Lung microvascular endothelial cell (primary cell): ENCODE results near the gene STAC. TPM values are rescaled to one million over a fixed set of nuclear protein-coding genes. Genes with fewer than 3 reads are reported as not detected.
"Not testable (repeated sequence)": the region's sequence is repeated elsewhere in the genome, so short reads cannot be mapped to it uniquely, and the experiment has no call there.

Source experiments
- DNase-seq, 2 donors: peaks; one replicate each; pipeline versions ENCODE4 v3.0.0 to v3.0.0-alpha.2; 2010; ENCODE audit warnings: low read depth in 2 of 2
- total RNA-seq: library from RNA; depleted of rRNA; stranded (reverse); fragments of >200 nt; gene quantifications from 2 replicates; pipeline ENCODE4 v1.2.1, GENCODE V29; 2014

STAC gene
- total RNA-seq, 1 donor from 2014 or later, result 0.40 TPM

GRCh38 chr3:36514171-36514570 is 133.9 kb downstream of the STAC start:
- DNase-seq, result no peak

DNA sequence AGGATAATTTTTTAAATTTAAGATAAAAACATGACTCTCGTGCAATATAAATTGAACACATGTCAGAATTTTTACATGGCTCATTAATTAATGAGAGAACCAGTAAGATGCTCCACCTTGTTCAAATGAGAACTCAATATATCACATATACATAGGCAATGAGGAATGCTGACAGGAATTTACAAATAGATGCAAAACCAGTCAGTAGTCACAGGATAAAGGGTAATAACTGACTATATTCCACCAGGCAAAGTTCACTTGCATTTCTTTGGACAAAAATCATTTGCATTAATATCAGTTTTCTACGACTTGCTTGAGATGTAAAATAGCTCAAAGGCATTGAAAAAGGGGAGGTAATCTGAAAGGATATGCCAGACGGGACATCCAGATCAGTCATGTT is 139.4 kb downstream of the STAC start:
- DNase-seq, result no peak

GRCh38 chr3:36520241-36521006 is 140.1 kb downstream of the STAC start:
- no peak for DNase-seq

DNA sequence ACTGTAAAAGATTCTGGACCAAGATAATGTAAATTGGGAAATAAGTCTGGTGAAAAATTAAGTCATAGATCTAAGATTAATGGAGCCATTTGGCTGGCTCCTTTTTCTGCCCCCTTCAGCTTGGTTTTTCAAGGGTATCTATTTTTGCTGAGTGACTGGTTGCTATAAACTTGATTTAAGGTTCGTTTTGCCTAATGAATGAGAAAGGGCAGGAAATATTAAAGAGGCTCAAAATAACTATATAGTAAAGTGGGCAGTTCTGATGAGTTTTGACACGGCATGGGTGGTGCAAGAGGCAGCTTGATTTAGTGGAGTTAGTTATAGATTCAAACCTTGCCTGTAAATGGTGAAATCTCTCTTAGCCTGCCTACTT is 140.7 kb downstream of the STAC start:
- no peak for DNase-seq

GRCh38 chr3:36524560-36524959 is 144.3 kb downstream of the STAC start:
- no peak for DNase-seq

DNA sequence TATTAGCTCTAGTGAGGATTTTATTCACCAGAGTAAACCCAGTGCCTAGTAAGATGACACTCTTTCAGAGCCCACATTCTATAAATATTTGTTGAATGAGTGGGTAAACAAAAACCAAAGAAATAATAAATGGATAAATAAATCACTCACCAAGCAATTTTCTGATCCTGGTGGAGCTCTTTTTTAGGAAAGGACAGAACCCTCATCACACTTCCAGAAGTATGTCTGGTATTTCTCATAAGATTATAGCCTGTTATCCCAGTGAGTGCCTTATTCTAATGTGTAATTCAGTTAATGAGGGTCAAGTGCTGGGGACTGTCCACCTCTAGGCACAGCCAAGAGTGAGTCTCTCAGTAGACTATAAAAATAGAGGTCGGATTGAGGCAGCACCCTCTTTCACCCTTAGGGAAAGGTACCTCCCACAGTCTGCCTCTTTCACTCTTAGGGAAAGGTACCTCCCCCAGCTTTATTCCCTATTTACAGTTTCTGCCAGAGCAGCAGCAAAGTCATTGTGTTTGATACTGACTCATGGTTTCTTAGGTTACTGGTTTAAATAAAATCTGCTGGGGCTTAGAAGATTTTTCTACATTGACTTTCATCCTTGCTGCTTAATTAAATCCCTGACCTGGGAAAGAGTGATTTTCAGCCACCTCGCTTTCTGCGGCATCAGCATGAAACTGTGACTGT is 145.0 kb downstream of the STAC start:
- peak in 1 of 2 donors; percentile 14 for DNase-seq

DNA sequence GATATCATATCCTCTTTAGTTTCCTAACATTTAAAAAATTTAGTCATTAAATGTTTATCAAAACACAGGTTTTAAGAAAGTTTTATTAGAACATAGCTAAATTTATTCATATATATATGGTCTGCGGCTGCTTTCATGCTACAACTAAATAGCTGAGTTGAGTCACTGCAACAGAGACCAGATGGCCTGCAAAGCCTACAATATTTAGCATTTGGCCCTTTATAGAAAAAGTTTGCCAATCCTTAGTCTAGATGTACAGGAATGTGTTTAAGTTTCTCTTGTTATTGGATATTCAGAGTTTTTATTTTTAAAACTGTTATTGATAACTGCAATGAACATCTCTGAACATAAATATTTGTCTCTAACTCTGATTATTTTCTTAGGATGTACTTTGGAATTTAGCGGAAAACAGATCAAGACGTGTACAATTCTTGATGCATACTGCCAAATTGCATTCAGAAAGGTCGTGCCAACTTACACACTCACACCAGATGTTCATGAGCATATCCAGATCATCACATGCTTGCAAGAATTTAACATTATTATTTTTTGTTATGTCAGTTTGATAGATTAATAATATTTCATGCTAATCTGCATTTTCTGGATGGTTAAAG is 157.9 kb downstream of the STAC start:
- DNase-seq, result no peak

DNA sequence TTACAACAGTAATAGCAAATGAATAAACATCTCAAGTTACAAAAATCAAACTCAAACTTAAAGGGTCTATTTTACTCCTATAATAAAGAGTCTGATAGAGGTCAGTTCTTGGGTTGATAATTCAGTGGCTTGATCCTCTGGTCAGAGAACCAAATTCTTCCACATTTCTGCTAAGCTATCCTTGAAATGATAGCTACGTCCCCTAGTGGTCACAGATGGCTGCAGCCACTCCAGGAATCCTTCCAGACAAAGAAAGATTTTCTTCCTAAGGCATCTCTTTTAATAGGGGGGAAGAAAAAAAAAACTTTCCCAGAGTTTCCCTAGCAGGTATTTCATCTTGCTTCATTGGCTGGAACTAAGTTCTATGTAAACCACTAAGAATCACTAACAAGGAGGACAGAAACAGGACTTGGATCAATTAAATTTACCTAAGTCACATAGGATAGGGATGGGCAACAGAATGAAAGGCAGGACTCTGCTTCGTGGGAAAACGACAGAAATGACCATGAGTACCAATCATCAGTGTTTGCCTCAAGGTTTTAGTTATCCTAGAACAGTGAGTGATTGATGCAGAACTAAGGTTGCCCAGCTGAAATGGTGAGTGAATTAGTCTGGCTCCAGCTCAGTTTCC is 160.7 kb downstream of the STAC start:
- DNase-seq, result peak; percentile 13 to 41

DNA sequence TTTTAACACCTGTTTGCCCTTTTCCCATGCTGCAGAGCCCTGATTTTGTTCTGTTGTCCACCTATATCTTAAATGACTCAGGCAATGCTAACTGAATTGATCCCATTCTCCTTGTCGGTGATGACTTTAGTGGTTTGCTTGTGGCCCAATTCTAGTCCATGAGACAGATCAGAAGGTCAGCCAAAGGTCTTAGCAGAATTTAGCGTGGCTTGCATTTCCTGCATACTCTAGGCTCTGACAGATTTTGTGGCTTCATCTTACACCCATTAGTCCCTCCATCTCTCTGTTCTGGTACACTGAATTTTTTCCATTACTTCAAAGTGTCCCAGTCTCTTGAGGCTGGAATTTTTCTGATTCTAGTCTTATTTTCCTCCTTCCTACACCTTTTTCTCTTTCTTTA is 161.9 kb downstream of the STAC start:
- DNase-seq, result no peak

DNA sequence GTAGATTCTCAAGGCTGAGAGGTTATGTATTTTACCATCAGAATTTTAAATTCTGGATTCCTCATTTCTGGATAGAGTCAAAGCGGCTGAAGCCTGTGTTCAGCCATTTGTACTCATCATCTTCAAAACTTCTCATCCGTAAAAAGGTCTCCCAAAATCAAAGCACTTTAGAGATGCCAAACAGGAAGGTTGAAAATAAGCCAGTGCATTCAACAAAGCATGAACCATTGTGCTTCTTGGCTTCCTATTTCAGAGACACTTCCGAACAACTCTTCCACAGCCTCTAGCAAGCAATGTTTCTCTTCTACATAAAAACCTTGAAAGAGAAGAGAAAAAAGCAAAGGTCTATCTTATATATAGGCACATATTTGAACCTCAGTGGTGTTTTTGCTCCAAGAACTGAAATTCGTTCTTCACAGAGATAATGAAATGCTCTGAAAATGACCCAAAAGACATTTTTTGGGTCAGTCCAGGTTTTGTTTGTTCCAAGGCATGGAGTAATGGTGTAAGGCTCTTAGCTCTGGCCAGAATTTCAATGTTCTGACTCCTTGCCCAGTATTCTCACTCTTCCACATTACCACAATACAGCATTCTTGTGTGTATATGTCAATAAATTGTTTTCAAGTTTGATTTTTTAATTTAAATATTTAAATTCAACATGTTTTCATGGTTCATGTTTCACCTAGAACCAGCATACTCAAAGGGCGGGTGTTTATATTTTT is 163.1 kb downstream of the STAC start:
- no peak for DNase-seq

GRCh38 chr3:36546226-36546625 is 165.9 kb downstream of the STAC start:
- no peak for DNase-seq

GRCh38 chr3:36548712-36549111 is 168.4 kb downstream of the STAC start:
- DNase-seq, result no peak

DNA sequence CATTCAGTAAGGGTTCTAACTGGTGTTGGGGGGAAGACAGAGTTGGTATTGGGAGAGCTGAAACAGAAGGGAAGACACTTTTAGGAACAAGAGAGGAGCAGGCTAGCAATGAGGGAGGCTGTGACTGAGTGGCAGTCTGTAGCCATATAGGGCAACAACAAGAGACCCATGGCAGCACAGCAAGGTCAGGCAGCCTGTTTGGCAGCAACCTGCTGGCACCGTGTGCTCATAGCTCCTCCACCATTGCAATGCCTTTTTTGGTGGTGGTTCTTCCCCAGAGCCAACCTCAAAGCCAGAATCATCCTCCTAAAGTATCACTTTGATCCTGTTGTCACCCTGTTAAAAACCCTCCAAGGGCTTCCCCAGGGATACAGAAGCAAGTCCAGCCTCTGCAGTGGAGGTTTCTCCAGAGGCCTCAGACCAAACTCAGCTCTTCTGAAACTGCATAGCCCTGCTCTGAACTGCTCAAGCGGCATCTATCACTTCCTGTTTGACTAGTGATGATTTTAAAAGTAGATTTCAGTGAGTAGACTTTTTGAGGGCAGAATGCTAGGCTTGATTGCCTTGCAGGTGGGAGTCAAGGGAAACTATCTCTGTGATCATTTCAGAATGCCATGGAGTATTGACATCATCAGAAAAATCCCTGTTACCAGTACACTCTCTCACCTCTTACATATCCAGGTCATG is 176.9 kb downstream of the STAC start:
- no peak for DNase-seq

- no peak for DNase-seq
These were observed 177.6 kb downstream of the STAC start for GRCh38 chr3:36557708-36558421.

DNA sequence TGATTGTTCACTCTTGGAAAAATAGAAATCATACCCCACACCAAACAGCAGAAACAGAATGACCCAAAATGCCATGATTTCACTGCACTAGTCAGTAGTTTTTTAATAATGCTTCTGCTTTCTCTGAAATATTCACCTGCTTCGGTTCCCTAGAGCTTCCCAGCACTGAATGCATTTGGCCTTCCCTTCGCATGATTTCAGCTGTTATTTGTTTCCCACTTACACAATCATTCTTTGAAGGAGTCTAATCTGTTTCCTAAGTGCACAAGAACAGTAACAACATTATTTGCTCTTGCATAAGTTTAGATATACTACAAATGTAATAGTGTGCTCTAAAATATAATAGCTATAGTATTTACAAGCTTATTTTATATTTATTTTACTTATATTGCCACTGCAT is 178.7 kb downstream of the STAC start:
- DNase-seq, result no peak

- no peak for DNase-seq
These were observed 180.4 kb downstream of the STAC start for GRCh38 chr3:36560685-36561084.

GRCh38 chr3:36561601-36562000 is 181.3 kb downstream of the STAC start:
- DNase-seq, result no peak

- no peak for DNase-seq
These were observed 182.6 kb downstream of the STAC start for GRCh38 chr3:36562945-36563344.

DNA sequence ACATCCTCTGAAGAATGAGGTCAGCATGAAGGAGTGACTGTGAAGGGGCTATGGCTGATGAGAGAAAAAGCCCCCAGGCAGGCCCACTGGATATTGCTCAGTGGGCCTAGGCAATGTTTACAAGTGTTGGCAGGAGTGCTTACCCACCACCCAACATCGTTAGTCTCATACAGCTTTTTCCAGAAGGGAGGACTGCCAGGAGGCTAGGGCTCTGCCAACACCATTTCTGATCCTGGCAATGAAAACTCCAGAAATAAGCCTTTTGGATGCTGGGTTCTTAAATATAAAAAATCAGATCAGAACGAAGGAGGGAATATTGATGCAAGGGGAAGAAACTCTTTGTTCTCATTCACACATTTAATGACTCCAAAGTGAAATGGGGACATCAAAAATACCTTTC is 194.9 kb downstream of the STAC start:
- DNase-seq, result no peak

- not testable (repeated sequence) for DNase-seq
These were observed 198.1 kb downstream of the STAC start for GRCh38 chr3:36578418-36578817.
